Measurements from ENCODE around the gene ELL.

GRCh38 chr19:18443831-18444230 is 78.0 kb downstream of the ELL start:
- TF ChIP-seq GLIS3 (CRISPR knock-in tag; IDR thresholded peaks at IDR 0.05) (no peak), ZNF8 (CRISPR knock-in tag; IDR thresholded peaks at IDR 0.05) (no peak), TOX (CRISPR knock-in tag; IDR thresholded peaks at IDR 0.05; ENCODE audit: borderline replicate concordance) (no peak), ZFP30 (CRISPR knock-in tag; IDR thresholded peaks at IDR 0.05) (no peak)

All from SK-N-SH treated with all-trans-retinoic acid at 6 μM for 48 hours (cell line).